ENCODE results near the gene CLDN9. TPM values are rescaled to one million over a fixed set of nuclear protein-coding genes. Genes with fewer than 3 reads are reported as not detected.

The CLDN9 gene
- total RNA-seq, 1 experiment from 2014 or later = 1.3 TPM

DNA sequence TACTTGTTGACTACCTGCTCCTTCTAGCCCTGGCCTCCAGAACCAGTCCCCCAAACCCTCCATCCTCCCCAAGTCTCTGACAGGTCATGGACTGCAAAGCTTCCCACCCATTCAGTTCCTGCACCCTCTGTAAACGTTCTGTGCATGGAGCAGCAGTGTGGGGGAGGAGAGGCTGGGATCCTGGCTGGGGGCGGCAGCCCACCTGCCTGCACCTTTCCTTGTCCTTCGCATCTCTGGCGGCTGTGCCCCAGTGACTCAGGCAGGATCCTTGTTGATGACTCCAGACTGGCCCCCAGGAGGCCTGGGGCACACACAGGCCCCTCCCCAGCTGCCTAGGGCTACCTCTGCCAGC is 30.8 kb upstream of the CLDN9 start:
- Histone ChIP-seq H3K79me2 (ENCODE audit: insufficient read depth, low read length) (no peaks in the 10 kb centered on the region; the same call in 1 of the 2 replicates), H3K23ac (ENCODE audit: insufficient read length, low read depth, low read length) (no peak overlapping the region), H3K9ac (ENCODE audit: extremely low read depth, insufficient read length, low read length) (no peak overlapping the region), H3T11ph (ENCODE audit: low read length) (no peak overlapping the region), H3K56ac (ENCODE audit: insufficient read length, low read depth, low read length) (no peak overlapping the region), H3K4me1 (ENCODE audit: insufficient read depth, low read length) (no peaks in the 10 kb centered on the region), H3K27ac (ENCODE audit: insufficient read length, low read depth, low read length) (no peak overlapping the region), H3K79me1 (ENCODE audit: insufficient read depth, low read depth, low read length, poor library complexity, severe bottlenecking) (no peaks in the 10 kb centered on the region), H2BK15ac (ENCODE audit: low read depth, low read length) (no peak overlapping the region), H3K9me3 (ENCODE audit: control insufficient read depth, low read depth, low read length) (no peaks in the 10 kb centered on the region), H4K20me1 (ENCODE audit: control insufficient read depth, insufficient read depth, insufficient read length) (no peaks in the 10 kb centered on the region), H2BK12ac (ENCODE audit: insufficient read length, low read depth, low read length) (no peak overlapping the region), H3K27me3 (ENCODE audit: insufficient read depth, low read length) (no peaks in the 10 kb centered on the region), H2AFZ (ENCODE audit: low read length) (no peak overlapping the region), H4K5ac (ENCODE audit: insufficient read length, low read depth, low read length) (no peak overlapping the region), H3K4ac (ENCODE audit: low read depth, low read length) (no peak overlapping the region), H4K8ac (replicated peaks; ENCODE audit: insufficient read length, low read depth, low read length) (no peak overlapping the region), H3K14ac (ENCODE audit: insufficient read depth, low read length) (no peak overlapping the region), H3K23me2 (ENCODE audit: insufficient read length, low read depth, low read length, poor library complexity, severe bottlenecking) (peaks cover 9% of the 10 kb centered on the region), H2BK120ac (ENCODE audit: low read depth, low read length, poor library complexity, severe bottlenecking) (no peak overlapping the region), H2AK5ac (ENCODE audit: insufficient read length, low read length) (no peak overlapping the region), H2BK20ac (ENCODE audit: low read depth, low read length, poor library complexity, severe bottlenecking) (no peak overlapping the region), H3K18ac (ENCODE audit: insufficient read length, low read depth, low read length) (no peak overlapping the region), H4K91ac (ENCODE audit: insufficient read length, low read depth, low read length) (no peak overlapping the region), H2BK5ac (ENCODE audit: insufficient read length, low read length) (no peak overlapping the region), H3K4me2 (ENCODE audit: insufficient read depth, insufficient read length, low read length) (peak overlapping the region; percentile 28)
- peaks cover 26 to 31% of the 10 kb centered on the region in 2 experiments for H3K4me1 Mint-ChIP-seq
- DNase-seq = no peak
- peaks cover 6% of the 10 kb centered on the region for H3K27me3 Mint-ChIP-seq (ENCODE audit: low read depth)
- H3K4me3 Mint-ChIP-seq = peak overlapping the region; percentile 87 to 90
- H3K36me3 Mint-ChIP-seq (ENCODE audit: insufficient read depth in 1 of 3, low read depth in 3 of 3) = peaks cover 6 to 16% (median 12%) of the 10 kb centered on the region in 3 experiments; a peak in 6 of 7 replicates
- TF ChIP-seq CTCF (conservative IDR thresholded peaks at IDR 0.05) = no peak
- WGBS (ENCODE audit: extremely low coverage, insufficient read length, low lambda C conversion rate) = no CpG with 5 or more reads among the region's 4 CpGs
- H3K9me3 Mint-ChIP-seq = no peaks in the 10 kb centered on the region
- H3K27ac Mint-ChIP-seq = peak overlapping the region; percentile 90 to 99 (median 91)
